K562 (cell line): ENCODE data around the gene DNAH17. TPM values are rescaled to one million over a fixed set of nuclear protein-coding genes. Genes with fewer than 3 reads are reported as not detected.

ENCODE experiments used
- ATAC-seq: fragments of 200-7000 bp; cut with Tn5 transposase; 3 replicates; pipeline ENCODE4 v1.9.1; 2020; ENCODE audit warnings: moderate library complexity
- BruUV-seq: library from RNA; stranded (reverse); fragments of 400-500 nt; replicated peaks from 2 replicates; lab custom pipeline; 2021; lab: Mats Ljungman, UMichigan
- CTCF ChIA-PET: fragments of 300-600 bp; formaldehyde crosslinking; extraction: SDS; loops from one replicate; lab custom pipeline; 2021; ENCODE audit warnings: low intra/inter-chr PET ratio; lab: Yijun Ruan, JAX
- POLR2A ChIA-PET: fragments of 300-600, 350-650 bp; sonication (Branson Sonifier 250); formaldehyde crosslinking; extraction: SDS; loops from one replicate; lab custom pipeline; 2021; ENCODE audit warnings: antibody characterized with exemption, inconsistent platforms; lab: Yijun Ruan, JAX
- DNase-seq, 4 experiments: peaks; one replicate each; pipeline versions ENCODE4 v3.0.0 to v3.0.0-alpha.2; 2011 to 2018; ENCODE audit warnings: low spot score in 3 of 4, mixed read lengths in 3 of 4; ENCODE audit errors: extremely low read depth in 1 of 4
- FAIRE-seq: peaks from 2 replicates; lab custom pipeline; 2011; peaks lifted over from hg19 to GRCh38; lab: Jason Lieb, UNC
- H2AFZ ChIP-seq: 2 replicates; pipeline ENCODE4 v1.6.0; 2011; ENCODE audit warnings: low read depth, low read length, control low read depth, inconsistent platforms
- H3K27ac ChIP-seq: fragments of 200-600 bp; 3 replicates; pipeline ENCODE4 v1.8.0; 2011; ENCODE audit warnings: low read depth, mild to moderate bottlenecking, control low read depth, inconsistent platforms, low read length, moderate library complexity, mixed read lengths; ENCODE audit errors: extremely low read depth
- H3K27me3 ChIP-seq, 2 experiments: fragments of 300-600 bp in 1 of 2; 2 replicates in 1 of 2; 3 replicates in 1 of 2; pipeline versions ENCODE4 v1.6.0 to v1.8.0; 2011; ENCODE audit warnings: inconsistent platforms in 2 of 2, low read length in 2 of 2, mild to moderate bottlenecking in 1 of 2, mixed read lengths in 1 of 2, moderate library complexity in 1 of 2; ENCODE audit not compliant: control insufficient read depth in 2 of 2, insufficient read depth in 2 of 2
- H3K36me3 ChIP-seq: fragments of 300-600 bp; 3 replicates; pipeline ENCODE4 v1.8.0; 2011; ENCODE audit warnings: mild to moderate bottlenecking, low read length, inconsistent platforms; ENCODE audit not compliant: control insufficient read depth, insufficient read depth
- H3K4me1 ChIP-seq, 2 experiments: fragments of 200-600 bp in 1 of 2; replicated peaks in 1 of 2; 2 replicates in 1 of 2; 3 replicates in 1 of 2; pipeline versions ENCODE4 v1.5.1 to v1.8.0; 2011; ENCODE audit warnings: inconsistent platforms in 2 of 2, low read length in 2 of 2, mild to moderate bottlenecking in 1 of 2, mixed read lengths in 1 of 2, moderate library complexity in 1 of 2; ENCODE audit not compliant: control insufficient read depth in 2 of 2, insufficient read depth in 2 of 2
- H3K4me2 ChIP-seq: 2 replicates; pipeline ENCODE4 v1.6.1; 2011; ENCODE audit warnings: low read length, control low read depth, inconsistent platforms, mixed read lengths; ENCODE audit not compliant: insufficient read depth
- H3K4me3 ChIP-seq: fragments of 200-600 bp; sonication (generic), shearing (Covaris generic); 2 replicates; pipeline ENCODE4 v1.5.1; 2016; ENCODE audit warnings: control low read depth, inconsistent platforms
- H3K79me2 ChIP-seq: fragments of 200-600 bp; 3 replicates; pipeline ENCODE4 v1.8.0; 2011; ENCODE audit warnings: low read length, inconsistent platforms; ENCODE audit not compliant: control insufficient read depth, insufficient read depth
- H3K9ac ChIP-seq, 2 experiments: 2 replicates each; pipeline versions ENCODE4 v1.6.0 to v1.6.1; 2011; ENCODE audit warnings: low read depth in 2 of 2, low read length in 2 of 2, control low read depth in 1 of 2, inconsistent platforms in 1 of 2, mild to moderate bottlenecking in 1 of 2, mixed read lengths in 1 of 2; ENCODE audit not compliant: insufficient read depth in 1 of 2
- H3K9me1 ChIP-seq: one replicate; pipeline ENCODE4 v1.6.0; 2011; ENCODE audit warnings: inconsistent platforms, mild to moderate bottlenecking, low read length, moderate library complexity; ENCODE audit not compliant: control insufficient read depth, insufficient read depth
- H3K9me3 ChIP-seq: replicated peaks from 2 replicates; pipeline ENCODE4 v1.5.1; 2011; ENCODE audit warnings: low read depth, low read length, inconsistent platforms; ENCODE audit not compliant: control insufficient read depth, insufficient read depth
- H4K20me1 ChIP-seq: replicated peaks from 2 replicates; pipeline ENCODE4 v1.6.1; 2011; ENCODE audit warnings: low read length, inconsistent platforms, mixed read lengths; ENCODE audit not compliant: control insufficient read depth, insufficient read depth
- CBFA2T2 ChIP-seq: fragments of 450-650 bp; conservative IDR thresholded peaks from 2 replicates; pipeline ENCODE4 v1.6.1; 2017; ENCODE audit warnings: mild to moderate bottlenecking
- ETV6 ChIP-seq, 3 experiments: fragments of 150-350 bp in 1 of 3; sonication (generic) in 1 of 3; formaldehyde crosslinking in 1 of 3; IDR thresholded peaks; 2 replicates each; pipeline versions ENCODE4 v1.6.1 to v1.8.0; 2014 to 2022; ENCODE audit warnings: borderline replicate concordance in 2 of 3, low read depth in 2 of 3, antibody characterized with exemption in 1 of 3, low read length in 1 of 3, mild to moderate bottlenecking in 1 of 3, missing genetic modification reagents in 1 of 3
- GABPA ChIP-seq: fragments of 200-800 bp; sonication (Bioruptor generic); conservative IDR thresholded peaks from 2 replicates; pipeline ENCODE4 v1.6.1; 2016; ENCODE audit warnings: low read depth, missing genetic modification characterization, missing compliant biosample characterization
- KLF10 ChIP-seq: fragments of 250-450 bp; sonication (Bioruptor Pico); IDR thresholded peaks from 2 replicates; pipeline ENCODE4 v1.6.1; 2021; ENCODE audit warnings: matching md5 sums
- LCOR ChIP-seq: sonication (generic); formaldehyde crosslinking; IDR thresholded peaks from 2 replicates; pipeline ENCODE4 v1.8.0; 2022; ENCODE audit warnings: mild to moderate bottlenecking, missing genetic modification reagents
- MEF2A ChIP-seq: IDR thresholded peaks from 2 replicates; pipeline ENCODE4 v1.6.1; 2011; ENCODE audit warnings: low read depth, mild to moderate bottlenecking, low read length, moderate library complexity; ENCODE audit not compliant: control insufficient read depth
- PTBP1 ChIP-seq: fragments of 200-400 bp; formaldehyde crosslinking; IDR thresholded peaks from 2 replicates; pipeline ENCODE4 v1.6.1; 2017; ENCODE audit warnings: low read depth, low read length
- RAD51 ChIP-seq: fragments of 450-650 bp; IDR thresholded peaks from 2 replicates; pipeline ENCODE4 v1.7.1; 2016; ENCODE audit warnings: low read depth, mild to moderate bottlenecking, borderline replicate concordance
- RBFOX2 ChIP-seq: fragments of 200-400 bp; formaldehyde crosslinking; IDR thresholded peaks from 2 replicates; pipeline ENCODE4 v1.6.1; 2017; ENCODE audit warnings: low read depth, mild to moderate bottlenecking, low read length, moderate library complexity
- SAFB2 ChIP-seq: fragments of 200-400 bp; formaldehyde crosslinking; IDR thresholded peaks from 2 replicates; pipeline ENCODE4 v1.6.1; 2018; ENCODE audit warnings: borderline replicate concordance, low read length, low read depth, moderate library complexity; ENCODE audit not compliant: severe bottlenecking
- SMARCC2 ChIP-seq: fragments of 450-650 bp; IDR thresholded peaks from 2 replicates; pipeline ENCODE4 v1.6.1; 2017; ENCODE audit warnings: antibody characterized with exemption, moderate library complexity, mild to moderate bottlenecking, low read depth
- TAL1 ChIP-seq: fragments of 450-650 bp; IDR thresholded peaks from 2 replicates; pipeline ENCODE4 v1.6.1; 2016; ENCODE audit warnings: mild to moderate bottlenecking
- ZNF224 ChIP-seq: sonication (generic); formaldehyde crosslinking; IDR thresholded peaks from 2 replicates; pipeline ENCODE4 v1.8.0; 2022; ENCODE audit warnings: mild to moderate bottlenecking, missing genetic modification reagents
- WGBS: fragments of 100-300 bp; shearing (Covaris generic); methylation state at CpG from one replicate; pipeline ENCODE4 v1.1.6; 2016; ENCODE audit warnings: low coverage, mixed read lengths; ENCODE audit not compliant: insufficient coverage; ENCODE audit errors: missing lambda C conversion rate; 5-methylcytosine and 5-hydroxymethylcytosine counted together
- in situ Hi-C: fragments of 300-500 bp; cut with MboI; formaldehyde crosslinking; loops from 4 replicates; pipeline ENCODE4 v1.15.0; 2018; ENCODE audit warnings: inconsistent platforms, mixed read lengths
- intact Hi-C: fragments of 100-400 bp; cut with micrococcal nuclease; formaldehyde crosslinking; loops from 2 replicates; pipeline ENCODE4 v1.14.2; 2022
- polyA plus RNA-seq, 8 experiments: library from polyadenylated mRNA; depleted of rRNA in 4 of 8; stranded (reverse) in 5 of 8; unstranded in 3 of 8; fragments of >200 nt; fragmentation: Nextera tagmentation in 2 of 8; fragmentation: Illumina TruSeq in 1 of 8; extraction: Ambion mirVana in 2 of 8; extraction: Trizol in 1 of 8; gene quantifications; 2 replicates each; pipeline versions ENCODE4 v1.2.1 to v1.2.3, GENCODE V29; 2011 to 2014; ENCODE audit warnings: inconsistent platforms in 1 of 8, missing spikeins in 1 of 8
- total RNA-seq, 7 experiments: library from RNA; depleted of rRNA in 6 of 7; stranded (reverse); fragments of >200 nt in 6 of 7; fragmentation: Illumina TruSeq in 2 of 7; extraction: Trizol in 2 of 7; gene quantifications; 2 replicates each; pipeline versions ENCODE4 v1.2.1 to v1.2.3, GENCODE V29; 2011 to 2021; ENCODE audit warnings: low replicate concordance in 1 of 7
- TF ChIP-seq, protein P1 (sequence below), 2 experiments: fragments of 450-650 bp in 1 of 2; sonication (generic) in 1 of 2; formaldehyde crosslinking; conservative IDR thresholded peaks; 2 replicates each; pipeline versions ENCODE4 v1.4.0 to v1.8.1; 2020 to 2022; ENCODE audit warnings: mild to moderate bottlenecking in 1 of 2, missing genetic modification reagents in 1 of 2

Gene DNAH17
- total and polyA plus RNA-seq, 9 of the 15 experiments (the other 6 are each of a cell fraction or from before 2014, with no cell fraction given): under 0.01 to 0.06 (median 0.03) TPM; not detected in 5

DNA sequence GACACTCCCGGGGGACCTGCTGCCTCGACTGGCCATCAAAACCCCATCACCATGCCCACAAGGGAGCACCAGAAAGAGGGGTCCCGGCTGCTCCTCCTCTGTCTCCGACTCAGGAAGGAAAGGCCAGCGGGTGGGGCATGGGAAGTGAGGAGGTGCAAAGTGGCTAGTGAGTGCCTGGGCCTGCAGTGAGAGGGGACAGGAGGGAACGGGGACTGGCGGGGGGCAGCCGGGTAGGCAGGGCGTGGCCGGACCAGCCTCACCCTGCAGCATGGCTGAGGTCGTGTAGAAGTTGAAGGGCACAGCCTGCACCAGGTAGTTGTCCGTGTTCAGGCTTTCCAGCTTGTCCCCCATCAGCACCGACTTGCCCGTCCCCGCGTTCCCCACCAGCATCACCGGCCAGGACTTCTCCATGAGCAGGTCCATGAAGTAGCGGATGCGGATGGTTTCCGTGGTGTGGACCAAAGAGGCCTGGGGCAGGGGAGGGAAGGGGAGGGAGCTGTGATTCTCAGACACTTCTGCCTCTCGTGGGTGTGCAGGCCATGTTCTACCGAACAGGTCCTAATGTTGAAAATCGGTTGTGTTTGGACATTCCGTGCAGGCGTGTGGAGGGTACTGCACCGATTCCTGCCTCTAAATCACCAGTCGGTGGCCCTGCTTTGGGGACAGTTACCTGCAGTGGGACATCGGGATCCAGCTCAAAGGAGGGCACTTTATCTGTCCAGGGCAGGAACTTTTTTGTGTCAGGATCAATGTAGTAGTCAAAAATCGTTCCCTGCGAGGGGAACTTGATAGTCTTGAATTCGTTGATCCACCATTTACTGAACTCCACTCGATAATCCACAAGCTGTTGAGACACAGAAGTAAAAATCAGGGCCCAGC is 91.7 kb downstream of the DNAH17 start:
- Histone ChIP-seq H3K27me3 (peaks cover 42 to 68% of the 10 kb centered on the region in 2 experiments), H3K79me2 (no peaks in the 10 kb centered on the region), H3K4me3 (no peak overlapping the region)
- no peak for FAIRE-seq
- CTCF ChIA-PET: no interaction called here
- in situ Hi-C loops: no loop called here
- TF ChIP-seq SMARCC2: no peak
- TF ChIP-seq PTBP1: no peak
- no peak for TF ChIP-seq ZNF224 (CRISPR knock-in tag)
- no peak for TF ChIP-seq GABPA (tag)
- no peak for TF ChIP-seq ETV6 (IDR thresholded peaks at IDR 0.05; ENCODE audit: borderline replicate concordance in 1 of 2, low read depth in 2 of 2, low read length in 1 of 2)
- TF ChIP-seq ETV6 (CRISPR knock-in tag; IDR thresholded peaks at IDR 0.05; ENCODE audit: borderline replicate concordance): no peak
- TF ChIP-seq KLF10 (CRISPR knock-in tag): no peak
- TF ChIP-seq TAL1: no peak
- no peak for TF ChIP-seq CBFA2T2
- TF ChIP-seq MEF2A: no peak
- no peak for TF ChIP-seq RBFOX2
- no peak for TF ChIP-seq LCOR (CRISPR knock-in tag)
- no peak for TF ChIP-seq RAD51
- no peak for TF ChIP-seq SAFB2
- TF ChIP-seq, protein P1, sequence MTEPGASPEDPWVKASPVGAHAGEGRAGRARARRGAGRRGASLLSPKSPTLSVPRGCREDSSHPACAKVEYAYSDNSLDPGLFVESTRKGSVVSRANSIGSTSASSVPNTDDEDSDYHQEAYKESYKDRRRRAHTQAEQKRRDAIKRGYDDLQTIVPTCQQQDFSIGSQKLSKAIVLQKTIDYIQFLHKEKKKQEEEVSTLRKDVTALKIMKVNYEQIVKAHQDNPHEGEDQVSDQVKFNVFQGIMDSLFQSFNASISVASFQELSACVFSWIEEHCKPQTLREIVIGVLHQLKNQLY (CRISPR knock-in tag; conservative IDR thresholded peaks at IDR 0.05): no peak
- TF ChIP-seq, all 486 proteins: peak for 0
- POLR2A ChIA-PET: interaction anchor here (0.6 kb wide), 1 partner anchor 302 kb away, joined by 3 read pairs; no protein-coding TSS in a partner anchor
- no TSS peak for BruUV-seq
- Histone ChIP-seq H3K4me1 (peaks cover 0 to 22% of the 10 kb centered on the region in 2 experiments; a peak in 2 of 5 replicates), H2AFZ (peak overlapping the region; percentile 93), H3K9me3 (no peaks in the 10 kb centered on the region), H3K9ac (peak overlapping the region in 1 of 2 experiments; percentile 17; a peak in 1 of 4 replicates), H4K20me1 (no peaks in the 10 kb centered on the region; the same call in 1 of the 2 replicates), H3K27ac (no peak overlapping the region), H3K36me3 (no peaks in the 10 kb centered on the region), H3K9me1 (no peaks in the 10 kb centered on the region), H3K4me2 (no peak overlapping the region)
- WGBS: 25% methylated on average over 21 of the region's 32 CpGs
- DNase-seq: no peak
- intact Hi-C loops: no loop called here
- no peak for ATAC-seq
